Gastroesophageal sphincter (tissue), 4 donors: ENCODE data around the gene PPP1R27. TPM values are rescaled to one million over a fixed set of nuclear protein-coding genes. Genes with fewer than 3 reads are reported as not detected.

Source experiments
- ATAC-seq: fragments of 150-250 bp; one replicate; pipeline ENCODE4 v1.9.1; 2016; ENCODE audit warnings: mild to moderate bottlenecking, moderate library complexity
- H3K27ac ChIP-seq, 4 donors: fragments of 200-600 bp; sonication (generic) in 3 of 4; 1 replicate in 3 of 4; 2 replicates in 1 of 4; pipeline ENCODE4 v1.5.1; 2016 to 2019
- H3K27me3 ChIP-seq: fragments of 200-600 bp; sonication (generic); one replicate; pipeline ENCODE4 v1.5.1; 2019
- H3K36me3 ChIP-seq, 2 donors: fragments of 200-600 bp; sonication (generic); one replicate each; pipeline ENCODE4 v1.5.1; 2019; ENCODE audit warnings: control low read depth in 1 of 2
- H3K4me1 ChIP-seq, 3 donors: fragments of 200-600 bp; sonication (generic); 1 replicate in 2 of 3; 2 replicates in 1 of 3; pipeline ENCODE4 v1.5.1; 2016 to 2019; ENCODE audit warnings: control low read depth in 2 of 3
- H3K4me3 ChIP-seq, 2 donors: fragments of 200-600 bp; sonication (generic); one replicate each; pipeline ENCODE4 v1.5.1; 2019; ENCODE audit warnings: mild to moderate bottlenecking in 1 of 2, moderate library complexity in 1 of 2
- H3K9me3 ChIP-seq, 3 donors: fragments of 200-600 bp; sonication (generic); one replicate each; pipeline ENCODE4 v1.5.1; 2017 to 2019; ENCODE audit warnings: control low read depth in 2 of 3
- CTCF ChIP-seq, 4 experiments: fragments of 200-600 bp in 2 of 4; fragments of 450-650 bp in 2 of 4; sonication (generic) in 1 of 4; IDR thresholded peaks; one replicate each; pipeline ENCODE4 v1.5.1; 2017 to 2019; ENCODE audit warnings: antibody characterized with exemption in 4 of 4, mild to moderate bottlenecking in 2 of 4, moderate library complexity in 2 of 4
- EP300 ChIP-seq: sonication (generic); formaldehyde crosslinking; IDR thresholded peaks from one replicate; pipeline ENCODE4 v1.6.1; 2017; ENCODE audit warnings: antibody characterized with exemption, mild to moderate bottlenecking
- POLR2A ChIP-seq, 2 donors: fragments of 450-650 bp; IDR thresholded peaks; one replicate each; pipeline ENCODE4 v1.6.1; 2017; ENCODE audit warnings: antibody characterized with exemption in 2 of 2, mild to moderate bottlenecking in 2 of 2, moderate library complexity in 1 of 2
- POLR2AphosphoS5 ChIP-seq: sonication (generic); formaldehyde crosslinking; IDR thresholded peaks from one replicate; pipeline ENCODE4 v1.6.1; 2017; ENCODE audit warnings: antibody characterized with exemption
- WGBS, 2 donors: methylation state at CpG; one replicate each; pipeline ENCODE4 v1.1.5; 2018; ENCODE audit warnings: low coverage in 1 of 2; 5-methylcytosine and 5-hydroxymethylcytosine counted together
- total RNA-seq, 4 donors: library from RNA; depleted of rRNA; stranded (reverse); fragments of >200 nt; gene quantifications; one replicate each; pipeline ENCODE4 v1.1.0, GENCODE V29; 2016

PPP1R27 gene
- total RNA-seq, 4 donors from 2014 or later: not detected

- TF ChIP-seq POLR2AphosphoS5 (no peak), EP300 (no peak), CTCF (IDR thresholded peaks at IDR 0.05) (no peak), POLR2A (IDR thresholded peaks at IDR 0.05) (no peak)
- H3K9me3 ChIP-seq: no peaks in the 10 kb centered on the region
- no peaks in the 10 kb centered on the region for H3K27me3 ChIP-seq
- peaks cover 0 to 42% of the 10 kb centered on the region in 2 donors for H3K36me3 ChIP-seq
- H3K4me3 ChIP-seq: peak overlapping the region in 1 of 2 donors; percentile 80
- H3K27ac ChIP-seq: peak overlapping the region in 3 of 4 donors; percentile 98 to 99 (median 99)
- ATAC-seq: peak; percentile 18
- peaks cover 0 to 68% (median 35%) of the 10 kb centered on the region in 3 donors for H3K4me1 ChIP-seq
- 80% methylated on average over 1 of the region's 30 CpGs; no CpG with 5 or more reads in 1 of the 2 donors for WGBS, 2 donors
Observed at GRCh38 chr17:81868674-81869220, 33.9 kb upstream of the PPP1R27 start.

- TF ChIP-seq CTCF (IDR thresholded peaks at IDR 0.05) (no peak), POLR2AphosphoS5 (no peak), EP300 (no peak), POLR2A (IDR thresholded peaks at IDR 0.05) (no peak)
- Histone ChIP-seq H3K9me3 (no peaks in the 10 kb centered on the region), H3K4me1 (peaks cover 0 to 72% (median 35%) of the 10 kb centered on the region in 3 donors), H3K36me3 (peaks cover 0 to 42% of the 10 kb centered on the region in 2 donors), H3K4me3 (no peak overlapping the region), H3K27ac (peak overlapping the region in 3 of 4 donors; percentile 98 to 99 (median 99)), H3K27me3 (no peaks in the 10 kb centered on the region)
- WGBS, 2 donors: no CpG with 5 or more reads among the region's 28 CpGs
- no peak for ATAC-seq
Observed at GRCh38 chr17:81867991-81868673, 33.3 kb upstream of the PPP1R27 start.

- no CpG with 5 or more reads among the region's 23 CpGs for WGBS, 2 donors
- Histone ChIP-seq H3K4me1 (peaks cover 0 to 72% (median 30%) of the 10 kb centered on the region in 3 donors), H3K9me3 (no peaks in the 10 kb centered on the region), H3K36me3 (peaks cover 0 to 42% of the 10 kb centered on the region in 2 donors), H3K27ac (peak overlapping the region in 3 of 4 donors; percentile 98 to 99 (median 99)), H3K27me3 (no peaks in the 10 kb centered on the region), H3K4me3 (no peak overlapping the region)
- TF ChIP-seq POLR2A (IDR thresholded peaks at IDR 0.05): peak in 1 of 2 donors; percentile 8
- TF ChIP-seq EP300: no peak
- TF ChIP-seq POLR2AphosphoS5: peak; percentile 7
- no peak for ATAC-seq
Observed at GRCh38 chr17:81867170-81867990, 32.5 kb upstream of the PPP1R27 start.

- no peak for ATAC-seq
- H3K36me3 ChIP-seq: peaks cover 0 to 42% of the 10 kb centered on the region in 2 donors
- peaks cover 0 to 72% (median 33%) of the 10 kb centered on the region in 3 donors for H3K4me1 ChIP-seq
- TF ChIP-seq POLR2A (IDR thresholded peaks at IDR 0.05) (peak in 1 of 2 donors; percentile 17), POLR2AphosphoS5 (peak; percentile 24), CTCF (IDR thresholded peaks at IDR 0.05) (no peak)
- H3K27me3 ChIP-seq: no peaks in the 10 kb centered on the region
- WGBS, 2 donors: 65% methylated on average over 4 of the region's 18 CpGs; no CpG with 5 or more reads in 1 of the 2 donors
- H3K4me3 ChIP-seq: no peak overlapping the region
- no peaks in the 10 kb centered on the region for H3K9me3 ChIP-seq
- peak overlapping the region in 3 of 4 donors; percentile 98 to 99 (median 99) for H3K27ac ChIP-seq
Observed at GRCh38 chr17:81866440-81867169, 31.8 kb upstream of the PPP1R27 start.
